Stimulated activated effector memory CD8-positive, alpha-beta T cell treated with anti-CD3 and anti-CD28 coated beads, Interleukin-12 subunit alpha, Interleukin-12 subunit beta, amount 100 ng/mL, for 72 hours (primary cell): Measurements from ENCODE around the gene PCIF1.
"Not testable (repeated sequence)": the region's sequence is repeated elsewhere in the genome, so short reads cannot be mapped to it uniquely, and the experiment has no call there.

Experiments used
- ATAC-seq: fragments of 150-1000 bp; cut with Tn5 transposase; 2 replicates; pipeline ENCODE4 v1.10.0; 2021
- DNase-seq, 2 donors: peaks; one replicate each; pipeline ENCODE4 v3.0.0; 2021 to 2022; ENCODE audit warnings: low spot score in 2 of 2
- H3K27ac Mint-ChIP-seq: one replicate; pipeline ENCODE4 v1.8.0; 2022; ENCODE audit warnings: mild to moderate bottlenecking, mixed read lengths
- H3K36me3 Mint-ChIP-seq: one replicate; pipeline ENCODE4 v1.8.0; 2022; ENCODE audit warnings: mild to moderate bottlenecking, mixed read lengths
- H3K4me1 Mint-ChIP-seq: one replicate; pipeline ENCODE4 v1.8.0; 2022; ENCODE audit warnings: mixed read lengths
- H3K4me3 Mint-ChIP-seq: one replicate; pipeline ENCODE4 v1.8.0; 2022; ENCODE audit warnings: mild to moderate bottlenecking, mixed read lengths
- H3K9me3 Mint-ChIP-seq: one replicate; pipeline ENCODE4 v1.8.0; 2022; ENCODE audit warnings: mixed read lengths

The PCIF1 gene

GRCh38 chr20:45897692-45898091, 36.8 kb upstream of the PCIF1 start:
- Mint-ChIP-seq H3K4me3 (no peak overlapping the region), H3K27ac (peak overlapping the region; percentile 52), H3K9me3 (no peaks in the 10 kb centered on the region), H3K4me1 (peaks cover 15% of the 10 kb centered on the region), H3K36me3 (peaks cover 62% of the 10 kb centered on the region)
- DNase-seq (no peak), ATAC-seq (no peak)

GRCh38 chr20:45898285-45898684, 36.2 kb upstream of the PCIF1 start:
- H3K4me3 Mint-ChIP-seq = no peak overlapping the region
- peaks cover 9% of the 10 kb centered on the region for H3K4me1 Mint-ChIP-seq
- DNase-seq = no peak
- H3K9me3 Mint-ChIP-seq = no peaks in the 10 kb centered on the region
- H3K36me3 Mint-ChIP-seq = peaks cover 59% of the 10 kb centered on the region
- H3K27ac Mint-ChIP-seq = no peak overlapping the region
- ATAC-seq = no peak

GRCh38 chr20:45899046-45899835, 35.2 kb upstream of the PCIF1 start:
- H3K27ac Mint-ChIP-seq = peak overlapping the region; percentile 44
- peaks cover under 1% of the 10 kb centered on the region for H3K4me1 Mint-ChIP-seq
- DNase-seq (no peak), ATAC-seq (peak; percentile 32)
- peaks cover 52% of the 10 kb centered on the region for H3K36me3 Mint-ChIP-seq
- H3K9me3 Mint-ChIP-seq = no peaks in the 10 kb centered on the region
- no peak overlapping the region for H3K4me3 Mint-ChIP-seq

GRCh38 chr20:45901332-45901731, 33.2 kb upstream of the PCIF1 start:
- not testable (repeated sequence) for H3K27ac Mint-ChIP-seq, ATAC-seq, H3K4me1 Mint-ChIP-seq, DNase-seq, H3K4me3 Mint-ChIP-seq, H3K9me3 Mint-ChIP-seq
- peaks cover 31% of the 10 kb centered on the region for H3K36me3 Mint-ChIP-seq

GRCh38 chr20:45902199-45902701, 32.2 kb upstream of the PCIF1 start:
- Mint-ChIP-seq H3K36me3 (peaks cover 21% of the 10 kb centered on the region), H3K4me3 (no peak overlapping the region), H3K9me3 (no peaks in the 10 kb centered on the region), H3K4me1 (no peaks in the 10 kb centered on the region), H3K27ac (no peak overlapping the region)
- DNase-seq (no peak), ATAC-seq (no peak)

- H3K4me1 Mint-ChIP-seq = no peaks in the 10 kb centered on the region
- no peak overlapping the region for H3K4me3 Mint-ChIP-seq
- peaks cover 5% of the 10 kb centered on the region for H3K36me3 Mint-ChIP-seq
- H3K9me3 Mint-ChIP-seq = no peaks in the 10 kb centered on the region
- ATAC-seq = peak; percentile 9
- H3K27ac Mint-ChIP-seq = peak overlapping the region; percentile 45
- DNase-seq = no peak
Observed at GRCh38 chr20:45904583-45905504, 29.6 kb upstream of the PCIF1 start.

GRCh38 chr20:45905505-45906079, 28.9 kb upstream of the PCIF1 start:
- Mint-ChIP-seq H3K4me3 (no peak overlapping the region), H3K36me3 (peaks cover 5% of the 10 kb centered on the region), H3K27ac (no peak overlapping the region), H3K9me3 (peaks cover under 1% of the 10 kb centered on the region), H3K4me1 (peaks cover 4% of the 10 kb centered on the region)
- DNase-seq (no peak), ATAC-seq (no peak)

GRCh38 chr20:45907219-45907948, 27.1 kb upstream of the PCIF1 start:
- Mint-ChIP-seq H3K4me3 (no peak overlapping the region), H3K4me1 (peaks cover 17% of the 10 kb centered on the region), H3K27ac (no peak overlapping the region), H3K9me3 (peaks cover 3% of the 10 kb centered on the region), H3K36me3 (peaks cover 5% of the 10 kb centered on the region)
- DNase-seq (no peak), ATAC-seq (no peak)

- Mint-ChIP-seq H3K36me3 (peaks cover 4% of the 10 kb centered on the region), H3K4me1 (peaks cover 17% of the 10 kb centered on the region), H3K4me3 (no peak overlapping the region), H3K27ac (no peak overlapping the region), H3K9me3 (peaks cover 3% of the 10 kb centered on the region)
- ATAC-seq (no peak), DNase-seq (no peak)
Observed at GRCh38 chr20:45908084-45908483, 26.4 kb upstream of the PCIF1 start.

GRCh38 chr20:45909336-45909808, 25.1 kb upstream of the PCIF1 start:
- ATAC-seq = no peak
- no peak overlapping the region for H3K4me3 Mint-ChIP-seq
- no peak overlapping the region for H3K27ac Mint-ChIP-seq
- no peak for DNase-seq
- H3K4me1 Mint-ChIP-seq = peaks cover 17% of the 10 kb centered on the region
- H3K36me3 Mint-ChIP-seq = no peaks in the 10 kb centered on the region
- H3K9me3 Mint-ChIP-seq = peaks cover 3% of the 10 kb centered on the region

GRCh38 chr20:45909817-45910669, 24.4 kb upstream of the PCIF1 start:
- Mint-ChIP-seq H3K27ac (peak overlapping the region; percentile 80), H3K4me1 (peaks cover 17% of the 10 kb centered on the region), H3K36me3 (no peaks in the 10 kb centered on the region), H3K4me3 (peak overlapping the region; percentile 62), H3K9me3 (peaks cover 3% of the 10 kb centered on the region)
- no peak for DNase-seq
- ATAC-seq = no peak

- Mint-ChIP-seq H3K27ac (peak overlapping the region; percentile 80), H3K4me1 (peaks cover 17% of the 10 kb centered on the region), H3K36me3 (no peaks in the 10 kb centered on the region), H3K9me3 (peaks cover 3% of the 10 kb centered on the region), H3K4me3 (peak overlapping the region; percentile 62)
- ATAC-seq = peak; percentile 96
- DNase-seq = peak; percentile 95 to 98
Observed at GRCh38 chr20:45910670-45911485, 23.6 kb upstream of the PCIF1 start.
